ENCODE data around the gene AKT1. TPM values are rescaled to one million over a fixed set of nuclear protein-coding genes. Genes with fewer than 3 reads are reported as not detected.

Gene AKT1
- polyA plus RNA-seq, 1 experiment: 226 TPM

DNA sequence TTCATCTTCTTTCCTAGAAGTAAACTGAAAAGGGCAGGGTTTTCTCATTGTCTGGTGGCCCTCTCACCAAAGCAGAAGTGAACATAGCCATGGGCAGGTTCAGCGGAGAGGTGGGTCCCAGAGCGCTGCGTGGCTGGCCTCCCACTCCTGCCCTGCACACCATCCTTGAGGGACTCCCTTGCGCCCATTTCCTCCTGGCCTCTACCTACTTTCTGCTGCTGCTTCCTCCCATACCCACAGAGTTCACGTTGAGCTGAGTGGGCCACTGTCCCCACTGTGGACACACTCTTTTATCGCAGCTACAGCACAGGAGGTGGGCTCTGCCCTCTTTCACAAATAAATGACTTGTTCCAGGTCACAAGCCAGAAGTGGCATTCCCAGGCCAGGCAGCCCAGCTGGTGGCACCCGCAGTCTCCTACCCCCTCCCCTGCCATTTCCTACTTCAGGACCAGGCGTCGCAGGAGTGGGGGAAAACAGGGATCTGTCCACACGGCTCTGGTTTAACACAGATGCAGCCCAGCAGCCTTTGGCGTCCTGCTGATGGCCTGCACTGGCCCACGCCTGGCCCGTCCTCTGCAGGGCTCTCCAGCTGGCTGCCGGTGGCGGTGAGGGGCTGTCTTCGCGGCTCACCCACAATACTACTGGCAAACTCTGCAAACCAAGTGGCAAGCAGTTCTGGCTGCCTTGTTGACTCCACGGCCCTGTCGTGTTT is 37.7 kb downstream of the AKT1 start:
- H3K27me3 ChIP-seq (ENCODE audit: control insufficient read depth, insufficient read depth, low read length): no peaks in the 10 kb centered on the region
- TF ChIP-seq CTCF (IDR thresholded peaks at IDR 0.05; ENCODE audit: insufficient read depth, low read depth, low read length): no peak
- no peak overlapping the region for H3K4me3 ChIP-seq (ENCODE audit: low read depth, low read length)
- POLR2A ChIA-PET: no interaction called here
- peaks cover 26% of the 10 kb centered on the region for H3K36me3 ChIP-seq (ENCODE audit: control insufficient read depth, insufficient read depth, low read length)
- no peak for DNase-seq (ENCODE audit: low read depth)
- CTCF ChIA-PET: interaction anchor here (0.6 to 3.9 kb wide), 4 partner anchors 7 to 13 kb away, joined by 3 to 20 read pairs (median 4); no protein-coding TSS in a partner anchor

DNA sequence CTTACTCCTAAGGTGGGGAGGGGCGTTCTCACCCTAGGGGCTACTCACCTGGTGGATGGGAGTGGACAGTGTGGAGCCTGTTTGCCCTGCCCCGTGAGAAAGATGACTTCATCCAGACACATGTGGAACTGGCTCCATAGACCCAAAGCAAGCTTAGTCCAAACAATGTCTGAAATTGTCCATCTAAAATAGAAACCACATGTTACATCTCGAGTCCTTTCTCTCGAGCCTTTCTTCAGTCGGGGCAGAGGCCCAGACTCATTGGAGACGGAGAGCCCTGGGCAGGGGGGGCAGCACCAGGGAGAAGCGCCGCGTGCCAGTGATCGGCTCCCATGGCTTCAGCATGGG is 38.3 kb downstream of the AKT1 start:
- DNase-seq (ENCODE audit: low read depth): no peak
- Histone ChIP-seq H3K36me3 (ENCODE audit: control insufficient read depth, insufficient read depth, low read length) (peaks cover 26% of the 10 kb centered on the region), H3K27me3 (ENCODE audit: control insufficient read depth, insufficient read depth, low read length) (no peaks in the 10 kb centered on the region), H3K4me3 (ENCODE audit: low read depth, low read length) (no peak overlapping the region)
- ChIA-PET POLR2A (no interaction called here), CTCF (interaction anchor here (1.5 to 3.9 kb wide), 3 partner anchors 11 to 31 kb away, joined by 3 to 20 read pairs (median 5); no protein-coding TSS in a partner anchor)
- TF ChIP-seq CTCF (IDR thresholded peaks at IDR 0.05; ENCODE audit: insufficient read depth, low read depth, low read length): no peak

DNA sequence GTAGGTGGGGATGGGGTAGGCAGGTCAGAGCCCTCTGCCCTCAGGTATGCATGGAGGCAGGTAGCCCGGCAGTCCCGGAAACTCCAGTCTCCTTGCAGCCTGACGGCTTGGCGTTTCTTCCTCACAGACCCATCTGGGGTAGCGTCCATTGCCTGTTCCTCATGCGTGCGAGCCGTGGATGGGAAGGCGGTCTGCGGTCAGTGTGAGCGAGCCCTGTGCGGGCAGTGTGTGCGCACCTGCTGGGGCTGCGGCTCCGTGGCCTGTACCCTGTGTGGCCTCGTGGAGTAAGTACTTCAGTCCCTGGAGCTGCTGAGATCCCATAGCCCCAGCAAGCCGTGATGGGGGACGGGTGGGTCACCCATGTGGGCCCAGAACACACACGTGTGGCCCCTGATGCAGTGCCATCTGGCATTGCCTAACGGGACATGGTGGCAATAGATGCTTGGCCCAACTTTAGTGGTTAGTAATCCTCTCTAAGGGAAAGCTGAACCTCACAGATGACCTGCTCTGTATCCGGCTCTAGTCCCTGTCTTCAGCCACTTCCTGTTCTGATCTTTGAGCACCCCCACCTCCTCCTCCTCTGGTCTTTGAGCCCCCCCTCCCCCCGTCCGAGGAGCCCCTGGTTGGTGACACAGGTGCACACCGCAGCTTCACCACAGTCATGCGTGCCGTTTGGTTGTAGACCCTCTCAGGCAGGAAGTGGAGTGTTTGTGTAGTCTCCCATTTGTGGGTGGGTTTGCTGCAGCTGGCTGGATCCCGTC is 38.9 kb downstream of the AKT1 start:
- no peak overlapping the region for H3K4me3 ChIP-seq (ENCODE audit: low read depth, low read length)
- no peak for DNase-seq (ENCODE audit: low read depth)
- ChIA-PET POLR2A (no interaction called here), CTCF (interaction anchor here (1.3 to 3.9 kb wide), 4 partner anchors 12 to 64 kb away, joined by 3 to 20 read pairs (median 4); no protein-coding TSS in a partner anchor)
- no peaks in the 10 kb centered on the region for H3K27me3 ChIP-seq (ENCODE audit: control insufficient read depth, insufficient read depth, low read length)
- H3K36me3 ChIP-seq (ENCODE audit: control insufficient read depth, insufficient read depth, low read length): peaks cover 26% of the 10 kb centered on the region
- TF ChIP-seq CTCF (IDR thresholded peaks at IDR 0.05; ENCODE audit: insufficient read depth, low read depth, low read length): no peak

- no peak overlapping the region for H3K4me3 ChIP-seq (ENCODE audit: low read depth, low read length)
- POLR2A ChIA-PET: no interaction called here
- no peak for DNase-seq (ENCODE audit: low read depth)
- no peaks in the 10 kb centered on the region for H3K27me3 ChIP-seq (ENCODE audit: control insufficient read depth, insufficient read depth, low read length)
- CTCF ChIA-PET: interaction anchor here (1.3 to 4.4 kb wide), 3 partner anchors 12 to 65 kb away, joined by 3 to 43 read pairs (median 4); no protein-coding TSS in a partner anchor
- peaks cover 25% of the 10 kb centered on the region for H3K36me3 ChIP-seq (ENCODE audit: control insufficient read depth, insufficient read depth, low read length)
- no peak for TF ChIP-seq CTCF (IDR thresholded peaks at IDR 0.05; ENCODE audit: insufficient read depth, low read depth, low read length)
Observed at GRCh38 chr14:104755621-104756020, 39.9 kb downstream of the AKT1 start.

DNA sequence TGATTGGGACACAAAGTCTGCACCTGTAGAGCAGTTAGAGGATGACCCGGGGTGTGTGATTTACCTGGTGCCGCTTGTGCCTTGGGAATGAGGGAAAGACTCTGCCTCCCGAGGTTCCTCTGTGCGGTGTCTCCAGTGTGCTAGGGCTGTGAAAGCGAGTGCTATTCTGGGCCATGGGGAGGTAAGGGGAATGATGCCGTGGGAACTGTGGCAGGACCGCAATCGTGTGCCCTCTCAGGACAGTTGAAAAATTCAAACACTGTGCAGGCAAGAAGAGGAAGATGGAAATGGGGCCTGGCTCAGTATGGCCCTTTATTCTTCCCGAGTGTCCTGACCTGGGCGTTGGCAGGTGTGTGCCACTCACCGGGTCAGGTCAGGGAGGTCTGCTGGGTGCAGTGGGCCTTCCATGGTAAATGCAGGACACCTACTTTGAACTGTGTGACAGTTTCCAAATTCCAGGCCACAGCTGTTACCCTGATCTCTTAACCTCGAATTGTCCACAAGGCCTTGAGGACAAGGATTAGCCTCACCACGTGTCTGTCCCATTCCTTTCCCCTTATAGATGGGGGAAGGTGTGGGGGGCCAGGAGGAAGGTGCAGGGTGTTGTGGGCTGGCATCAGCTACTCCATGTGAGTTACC is 41.2 kb downstream of the AKT1 start:
- Histone ChIP-seq H3K27me3 (ENCODE audit: control insufficient read depth, insufficient read depth, low read length) (no peaks in the 10 kb centered on the region), H3K4me3 (ENCODE audit: low read depth, low read length) (peak overlapping the region; percentile 97), H3K36me3 (ENCODE audit: control insufficient read depth, insufficient read depth, low read length) (peaks cover 20% of the 10 kb centered on the region)
- ChIA-PET CTCF (interaction anchor here (0.7 to 4.4 kb wide), 4 partner anchors 13 to 72 kb away, joined by 3 to 43 read pairs (median 3); no protein-coding TSS in a partner anchor), POLR2A (no interaction called here)
- no peak for TF ChIP-seq CTCF (IDR thresholded peaks at IDR 0.05; ENCODE audit: insufficient read depth, low read depth, low read length)
- no peak for DNase-seq (ENCODE audit: low read depth)
